Endothelial cell of umbilical vein (primary cell): ENCODE data around the gene FBXO38.

Experiments
- JUN ChIP-seq: IDR thresholded peaks from 2 replicates; pipeline ENCODE4 v1.6.1; 2011; ENCODE audit warnings: borderline replicate concordance, low read depth; ENCODE audit not compliant: insufficient read length, insufficient read depth
- MYC ChIP-seq: IDR thresholded peaks from one replicate; pipeline ENCODE4 v1.6.1; 2011; ENCODE audit warnings: mild to moderate bottlenecking, low read depth, low read length
- POLR2A ChIP-seq: IDR thresholded peaks from 2 replicates; pipeline ENCODE4 v1.6.1; 2012; ENCODE audit warnings: low read depth, mild to moderate bottlenecking, control low read depth, low read length
- TF ChIP-seq, protein P1 (sequence below), 2 donors: IDR thresholded peaks; 1 replicate in 1 of 2; 2 replicates in 1 of 2; pipeline ENCODE4 v1.5.1; 2011; ENCODE audit warnings: low read length in 2 of 2, mild to moderate bottlenecking in 2 of 2, moderate library complexity in 2 of 2, control low read depth in 1 of 2, inconsistent platforms in 1 of 2, low read depth in 1 of 2; ENCODE audit not compliant: insufficient read depth in 1 of 2; ENCODE audit errors: extremely low read depth in 1 of 2

GRCh38 chr5:148459669-148460068 lies 75.9 kb downstream of the FBXO38 start:
- TF ChIP-seq, protein P1, sequence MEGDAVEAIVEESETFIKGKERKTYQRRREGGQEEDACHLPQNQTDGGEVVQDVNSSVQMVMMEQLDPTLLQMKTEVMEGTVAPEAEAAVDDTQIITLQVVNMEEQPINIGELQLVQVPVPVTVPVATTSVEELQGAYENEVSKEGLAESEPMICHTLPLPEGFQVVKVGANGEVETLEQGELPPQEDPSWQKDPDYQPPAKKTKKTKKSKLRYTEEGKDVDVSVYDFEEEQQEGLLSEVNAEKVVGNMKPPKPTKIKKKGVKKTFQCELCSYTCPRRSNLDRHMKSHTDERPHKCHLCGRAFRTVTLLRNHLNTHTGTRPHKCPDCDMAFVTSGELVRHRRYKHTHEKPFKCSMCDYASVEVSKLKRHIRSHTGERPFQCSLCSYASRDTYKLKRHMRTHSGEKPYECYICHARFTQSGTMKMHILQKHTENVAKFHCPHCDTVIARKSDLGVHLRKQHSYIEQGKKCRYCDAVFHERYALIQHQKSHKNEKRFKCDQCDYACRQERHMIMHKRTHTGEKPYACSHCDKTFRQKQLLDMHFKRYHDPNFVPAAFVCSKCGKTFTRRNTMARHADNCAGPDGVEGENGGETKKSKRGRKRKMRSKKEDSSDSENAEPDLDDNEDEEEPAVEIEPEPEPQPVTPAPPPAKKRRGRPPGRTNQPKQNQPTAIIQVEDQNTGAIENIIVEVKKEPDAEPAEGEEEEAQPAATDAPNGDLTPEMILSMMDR (IDR thresholded peaks at IDR 0.05; ENCODE audit: extremely low read depth in 1 of 2, insufficient read depth in 1 of 2, low read depth in 1 of 2, low read length in 2 of 2): no peak
- TF ChIP-seq JUN: no peak
- no peak for TF ChIP-seq POLR2A
- TF ChIP-seq MYC: no peak
